C4-2B (cell line): ENCODE measurements around the gene PRKCE.

Experiments
- CTCF ChIP-seq: fragments of 450-650 bp; conservative IDR thresholded peaks from 2 replicates; pipeline ENCODE4 v1.5.1; 2017; ENCODE audit warnings: mild to moderate bottlenecking
- ZFX ChIP-seq: fragments of 450-650 bp; IDR thresholded peaks from 2 replicates; pipeline ENCODE4 v1.6.1; 2017

GRCh38 chr2:46072101-46072820 is 420.8 kb downstream of the PRKCE start:
- no peak for TF ChIP-seq CTCF
- no peak for TF ChIP-seq ZFX
